ENCODE results near the gene MEA1.

DNA sequence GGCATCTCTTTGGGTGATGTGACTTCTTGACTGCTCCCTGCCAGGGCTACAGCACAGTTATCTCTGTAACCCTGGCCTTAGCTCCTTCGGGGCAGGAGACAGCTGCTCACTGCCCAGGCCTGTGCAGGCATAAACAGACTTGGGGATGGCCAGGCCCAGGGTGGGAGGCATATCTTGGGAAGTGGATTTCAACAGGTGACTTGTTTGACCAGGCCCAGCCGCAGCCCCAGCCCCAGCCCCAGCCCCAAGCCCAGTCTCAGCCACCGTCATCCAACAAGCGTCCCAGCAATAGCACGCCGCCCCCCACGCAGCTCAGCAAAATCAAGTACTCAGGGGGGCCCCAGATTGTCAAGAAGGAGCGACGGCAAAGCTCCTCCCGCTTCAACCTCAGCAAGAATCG lies 7.5 kb downstream of the MEA1 start:
- TF ChIP-seq CTCF (IDR thresholded peaks at IDR 0.05 in 2 of 3, conservative IDR thresholded peaks at IDR 0.05 in 1 of 3; ENCODE audit: borderline replicate concordance in 1 of 3, insufficient read depth in 1 of 3, low read depth in 2 of 3, low read length in 2 of 3) (no peak), POLR2A (IDR thresholded peaks at IDR 0.05; ENCODE audit: borderline replicate concordance, extremely low read depth, insufficient read depth, insufficient read length) (no peak), POLR2AphosphoS5 (IDR thresholded peaks at IDR 0.05; ENCODE audit: low read depth, low read length) (no peak), ZFX (IDR thresholded peaks at IDR 0.05) (no peak), RAD21 (IDR thresholded peaks at IDR 0.05; ENCODE audit: low read depth) (no peak)
- TF ChIP-seq, protein P1, sequence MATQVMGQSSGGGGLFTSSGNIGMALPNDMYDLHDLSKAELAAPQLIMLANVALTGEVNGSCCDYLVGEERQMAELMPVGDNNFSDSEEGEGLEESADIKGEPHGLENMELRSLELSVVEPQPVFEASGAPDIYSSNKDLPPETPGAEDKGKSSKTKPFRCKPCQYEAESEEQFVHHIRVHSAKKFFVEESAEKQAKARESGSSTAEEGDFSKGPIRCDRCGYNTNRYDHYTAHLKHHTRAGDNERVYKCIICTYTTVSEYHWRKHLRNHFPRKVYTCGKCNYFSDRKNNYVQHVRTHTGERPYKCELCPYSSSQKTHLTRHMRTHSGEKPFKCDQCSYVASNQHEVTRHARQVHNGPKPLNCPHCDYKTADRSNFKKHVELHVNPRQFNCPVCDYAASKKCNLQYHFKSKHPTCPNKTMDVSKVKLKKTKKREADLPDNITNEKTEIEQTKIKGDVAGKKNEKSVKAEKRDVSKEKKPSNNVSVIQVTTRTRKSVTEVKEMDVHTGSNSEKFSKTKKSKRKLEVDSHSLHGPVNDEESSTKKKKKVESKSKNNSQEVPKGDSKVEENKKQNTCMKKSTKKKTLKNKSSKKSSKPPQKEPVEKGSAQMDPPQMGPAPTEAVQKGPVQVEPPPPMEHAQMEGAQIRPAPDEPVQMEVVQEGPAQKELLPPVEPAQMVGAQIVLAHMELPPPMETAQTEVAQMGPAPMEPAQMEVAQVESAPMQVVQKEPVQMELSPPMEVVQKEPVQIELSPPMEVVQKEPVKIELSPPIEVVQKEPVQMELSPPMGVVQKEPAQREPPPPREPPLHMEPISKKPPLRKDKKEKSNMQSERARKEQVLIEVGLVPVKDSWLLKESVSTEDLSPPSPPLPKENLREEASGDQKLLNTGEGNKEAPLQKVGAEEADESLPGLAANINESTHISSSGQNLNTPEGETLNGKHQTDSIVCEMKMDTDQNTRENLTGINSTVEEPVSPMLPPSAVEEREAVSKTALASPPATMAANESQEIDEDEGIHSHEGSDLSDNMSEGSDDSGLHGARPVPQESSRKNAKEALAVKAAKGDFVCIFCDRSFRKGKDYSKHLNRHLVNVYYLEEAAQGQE (IDR thresholded peaks at IDR 0.05; ENCODE audit: low read depth), result no peak
